ENCODE results near the gene BBX. TPM values are rescaled to one million over a fixed set of nuclear protein-coding genes. Genes with fewer than 3 reads are reported as not detected.

The BBX gene
- total RNA-seq, 6 experiments from 2014 or later: 40.6 to 50.3 (median 46.4) TPM

- Mint-ChIP-seq H3K27ac (no peak overlapping the region), H3K4me3 (no peak overlapping the region; the same call in 1 of the 2 replicates), H3K9me3 (no peaks in the 10 kb centered on the region), H3K4me1 (ENCODE audit: low read depth) (peaks cover 26% of the 10 kb centered on the region), H3K36me3 (ENCODE audit: low read depth) (no peaks in the 10 kb centered on the region), H3K27me3 (ENCODE audit: insufficient read depth) (no peaks in the 10 kb centered on the region; the same call in 1 of the 2 replicates)
- no peak for DNase-seq
- TF ChIP-seq CTCF (IDR thresholded peaks at IDR 0.05): no peak
Measured at GRCh38 chr3:107619549-107619948, 96.8 kb downstream of the BBX start.

- Mint-ChIP-seq H3K27ac (no peak overlapping the region), H3K4me1 (ENCODE audit: low read depth) (peaks cover 26% of the 10 kb centered on the region), H3K27me3 (ENCODE audit: insufficient read depth) (no peaks in the 10 kb centered on the region; the same call in 1 of the 2 replicates), H3K36me3 (ENCODE audit: low read depth) (no peaks in the 10 kb centered on the region), H3K4me3 (no peak overlapping the region), H3K9me3 (no peaks in the 10 kb centered on the region)
- no peak for TF ChIP-seq CTCF (IDR thresholded peaks at IDR 0.05)
- no peak for DNase-seq
Measured at GRCh38 chr3:107620534-107620933, 97.8 kb downstream of the BBX start.

GRCh38 chr3:107621465-107621864, 98.7 kb downstream of the BBX start:
- Mint-ChIP-seq H3K27ac (no peak overlapping the region), H3K36me3 (ENCODE audit: low read depth) (no peaks in the 10 kb centered on the region), H3K4me1 (ENCODE audit: low read depth) (peaks cover 26% of the 10 kb centered on the region), H3K27me3 (ENCODE audit: insufficient read depth) (no peaks in the 10 kb centered on the region; the same call in 1 of the 2 replicates), H3K4me3 (no peak overlapping the region), H3K9me3 (no peaks in the 10 kb centered on the region)
- no peak for DNase-seq
- TF ChIP-seq CTCF (IDR thresholded peaks at IDR 0.05): no peak

- peak; percentile 70 for TF ChIP-seq CTCF (IDR thresholded peaks at IDR 0.05)
- Mint-ChIP-seq H3K4me1 (ENCODE audit: low read depth) (peaks cover 13% of the 10 kb centered on the region), H3K27ac (no peak overlapping the region), H3K4me3 (no peak overlapping the region), H3K9me3 (no peaks in the 10 kb centered on the region), H3K27me3 (ENCODE audit: insufficient read depth) (no peaks in the 10 kb centered on the region), H3K36me3 (ENCODE audit: low read depth) (no peaks in the 10 kb centered on the region)
- DNase-seq: no peak
Measured at GRCh38 chr3:107627962-107628542, 105.3 kb downstream of the BBX start.

GRCh38 chr3:107629566-107629965, 106.8 kb downstream of the BBX start:
- Mint-ChIP-seq H3K36me3 (ENCODE audit: low read depth) (no peaks in the 10 kb centered on the region), H3K27me3 (ENCODE audit: insufficient read depth) (no peaks in the 10 kb centered on the region), H3K4me1 (ENCODE audit: low read depth) (peaks cover 13% of the 10 kb centered on the region), H3K4me3 (no peak overlapping the region), H3K9me3 (no peaks in the 10 kb centered on the region), H3K27ac (no peak overlapping the region)
- no peak for DNase-seq
- TF ChIP-seq CTCF (IDR thresholded peaks at IDR 0.05): no peak

Data from HFFc6 (cell line).